CD1c-positive myeloid dendritic cell (primary cell): ENCODE results near the gene DTNA.

ENCODE experiments used
- DNase-seq: peaks from one replicate; pipeline ENCODE4 v3.0.0-alpha.2; 2016; ENCODE audit errors: extremely low spot score

The DTNA gene

GRCh38 chr18:34771958-34772357, 61.9 kb downstream of the DTNA start:
- no peak for DNase-seq

- DNase-seq: no peak
Measured at GRCh38 chr18:34772887-34773286, 62.8 kb downstream of the DTNA start.

- DNase-seq: no peak
Measured at GRCh38 chr18:34773378-34773777, 63.3 kb downstream of the DTNA start.

- no peak for DNase-seq
Measured at GRCh38 chr18:34773961-34774766, 64.1 kb downstream of the DTNA start.

GRCh38 chr18:34775461-34775860, 65.4 kb downstream of the DTNA start:
- DNase-seq: no peak

GRCh38 chr18:34779112-34779511, 69.0 kb downstream of the DTNA start:
- DNase-seq: no peak

- DNase-seq: no peak
Measured at GRCh38 chr18:34780856-34781255, 70.8 kb downstream of the DTNA start.

GRCh38 chr18:34783501-34783900, 73.4 kb downstream of the DTNA start:
- no peak for DNase-seq

- no peak for DNase-seq
Measured at GRCh38 chr18:34786162-34786741, 76.2 kb downstream of the DTNA start.

GRCh38 chr18:34787931-34788532, 77.9 kb downstream of the DTNA start:
- peak; percentile 69 for DNase-seq

- DNase-seq: peak; percentile 10
Measured at GRCh38 chr18:34789768-34790344, 79.8 kb downstream of the DTNA start.

- no peak for DNase-seq
Measured at GRCh38 chr18:34794348-34794747, 84.2 kb downstream of the DTNA start.

GRCh38 chr18:34795070-34795732, 85.1 kb downstream of the DTNA start:
- DNase-seq: no peak

GRCh38 chr18:34796035-34796657, 86.0 kb downstream of the DTNA start:
- no peak for DNase-seq

GRCh38 chr18:34799291-34799690, 89.2 kb downstream of the DTNA start:
- DNase-seq: no peak

GRCh38 chr18:34800381-34800780, 90.3 kb downstream of the DTNA start:
- no peak for DNase-seq

- no peak for DNase-seq
Measured at GRCh38 chr18:34801774-34802173, 91.7 kb downstream of the DTNA start.

GRCh38 chr18:34802959-34803358, 92.9 kb downstream of the DTNA start:
- DNase-seq: no peak

- DNase-seq: no peak
Measured at GRCh38 chr18:34803877-34804400, 93.8 kb downstream of the DTNA start.

GRCh38 chr18:34805103-34805877, 95.2 kb downstream of the DTNA start:
- no peak for DNase-seq

- DNase-seq: no peak
Measured at GRCh38 chr18:34805878-34806351, 95.8 kb downstream of the DTNA start.
